Karpas-422 (cell line): ENCODE results near the gene CTIF. TPM values are rescaled to one million over a fixed set of nuclear protein-coding genes. Genes with fewer than 3 reads are reported as not detected.
A peak's percentile ranks its signal among the peaks of the same experiment; 100 is the strongest.

ENCODE experiments used
- DNase-seq: peaks from one replicate; pipeline ENCODE4 v3.0.0-alpha.2; 2015
- H2AFZ ChIP-seq: fragments of 200-600 bp; sonication (generic); 2 replicates; pipeline ENCODE4 v1.6.1; 2014; ENCODE audit warnings: antibody characterized with exemption, low read length, mixed read lengths
- H3K27ac ChIP-seq: fragments of 200-600 bp; sonication (generic); 2 replicates; pipeline ENCODE4 v1.5.1; 2014; ENCODE audit warnings: mild to moderate bottlenecking, low read length, moderate library complexity
- H3K27me3 ChIP-seq: fragments of 200-600 bp; sonication (generic); 2 replicates; pipeline ENCODE4 v1.6.1; 2014; ENCODE audit warnings: low read length, mixed read lengths
- H3K36me3 ChIP-seq: fragments of 200-600 bp; sonication (generic); 2 replicates; pipeline ENCODE4 v1.6.1; 2014; ENCODE audit warnings: low read length, mixed read lengths; ENCODE audit not compliant: insufficient read depth
- H3K4me1 ChIP-seq: fragments of 200-600 bp; sonication (generic); 2 replicates; pipeline ENCODE4 v1.6.1; 2014; ENCODE audit warnings: mild to moderate bottlenecking, low read length, mixed read lengths
- H3K4me2 ChIP-seq: fragments of 200-600 bp; sonication (generic); 2 replicates; pipeline ENCODE4 v1.6.1; 2014; ENCODE audit warnings: low read length, low read depth, mild to moderate bottlenecking; ENCODE audit not compliant: poor library complexity, severe bottlenecking
- H3K4me3 ChIP-seq: fragments of 200-600 bp; sonication (generic); 2 replicates; pipeline ENCODE4 v1.5.1; 2014; ENCODE audit warnings: mild to moderate bottlenecking, antibody characterized with exemption, low read length, mixed read lengths
- H3K79me2 ChIP-seq: fragments of 200-600 bp; sonication (generic); 2 replicates; pipeline ENCODE4 v1.6.1; 2014; ENCODE audit warnings: mild to moderate bottlenecking, low read length, mixed read lengths
- H3K9ac ChIP-seq: fragments of 200-600 bp; sonication (generic); 2 replicates; pipeline ENCODE4 v1.6.0; 2014; ENCODE audit warnings: low read length
- H3K9me2 ChIP-seq: fragments of 200-600 bp; sonication (generic), shearing (Covaris generic); replicated peaks from 2 replicates; pipeline ENCODE4 v1.6.0; 2014; ENCODE audit warnings: mild to moderate bottlenecking, low read length, moderate library complexity; ENCODE audit not compliant: insufficient read depth
- H3K9me3 ChIP-seq: fragments of 300-700, 200-600 bp; sonication (generic); 2 replicates; pipeline ENCODE4 v1.6.1; 2014; ENCODE audit warnings: low read length, mixed read lengths
- H4K20me1 ChIP-seq: fragments of 200-600 bp; sonication (generic); 2 replicates; pipeline ENCODE4 v1.6.1; 2014; ENCODE audit warnings: mild to moderate bottlenecking, antibody characterized with exemption, low read length, low read depth; ENCODE audit not compliant: insufficient read depth
- total RNA-seq: library from RNA; depleted of rRNA; stranded (reverse); fragments of >200 nt; shearing (Covaris generic); gene quantifications from 2 replicates; pipeline ENCODE4 v1.2.3, GENCODE V29; 2014; ENCODE audit warnings: low replicate concordance

CTIF gene
- total RNA-seq, 1 experiment from 2014 or later, result 0.60 TPM

GRCh38 chr18:48862678-48863270 is 323.9 kb downstream of the CTIF start:
- no peaks in the 10 kb centered on the region for H3K9me2 ChIP-seq
- H3K4me3 ChIP-seq, result no peak overlapping the region

GRCh38 chr18:48863432-48864065 is 324.7 kb downstream of the CTIF start:
- H2AFZ ChIP-seq, result no peak overlapping the region
- H3K36me3 ChIP-seq, result no peaks in the 10 kb centered on the region
- no peaks in the 10 kb centered on the region for H3K27me3 ChIP-seq

More at GRCh38 chr18:48862678-48863270, 323.9 kb downstream of the CTIF start:
- DNase-seq, result no peak
- Histone ChIP-seq H3K4me1 (no peaks in the 10 kb centered on the region), H3K9me3 (no peaks in the 10 kb centered on the region), H3K79me2 (no peaks in the 10 kb centered on the region), H3K9ac (no peak overlapping the region), H2AFZ (no peak overlapping the region), H3K27me3 (no peaks in the 10 kb centered on the region), H3K27ac (no peak overlapping the region), H3K4me2 (no peak overlapping the region), H4K20me1 (no peaks in the 10 kb centered on the region), H3K36me3 (no peaks in the 10 kb centered on the region)

GRCh38 chr18:48864876-48865275 is 326.0 kb downstream of the CTIF start:
- no peak for DNase-seq
- H4K20me1 ChIP-seq, result no peaks in the 10 kb centered on the region
- H2AFZ ChIP-seq, result no peak overlapping the region
- H3K4me1 ChIP-seq, result peaks cover 8% of the 10 kb centered on the region
- H3K36me3 ChIP-seq, result no peaks in the 10 kb centered on the region
- no peak overlapping the region for H3K4me2 ChIP-seq
- no peak overlapping the region for H3K4me3 ChIP-seq
- H3K27me3 ChIP-seq, result no peaks in the 10 kb centered on the region
- no peak overlapping the region for H3K27ac ChIP-seq
- H3K9me3 ChIP-seq, result no peaks in the 10 kb centered on the region
- no peaks in the 10 kb centered on the region for H3K79me2 ChIP-seq
- H3K9ac ChIP-seq, result no peak overlapping the region
- no peaks in the 10 kb centered on the region for H3K9me2 ChIP-seq

More at GRCh38 chr18:48863432-48864065, 324.7 kb downstream of the CTIF start:
- no peaks in the 10 kb centered on the region for H3K9me3 ChIP-seq
- no peak for DNase-seq
- no peak overlapping the region for H3K27ac ChIP-seq
- H3K4me3 ChIP-seq, result no peak overlapping the region
- H3K9me2 ChIP-seq, result no peaks in the 10 kb centered on the region
- H3K4me1 ChIP-seq, result peaks cover 2% of the 10 kb centered on the region
- no peak overlapping the region for H3K4me2 ChIP-seq
- no peak overlapping the region for H3K9ac ChIP-seq
- no peaks in the 10 kb centered on the region for H4K20me1 ChIP-seq
- no peaks in the 10 kb centered on the region for H3K79me2 ChIP-seq

GRCh38 chr18:48866028-48866733 is 327.4 kb downstream of the CTIF start:
- Histone ChIP-seq H3K27ac (no peak overlapping the region), H3K4me2 (no peak overlapping the region), H3K9ac (no peak overlapping the region), H3K79me2 (no peaks in the 10 kb centered on the region), H3K4me3 (no peak overlapping the region), H4K20me1 (no peaks in the 10 kb centered on the region), H2AFZ (no peak overlapping the region), H3K9me2 (no peaks in the 10 kb centered on the region), H3K9me3 (no peaks in the 10 kb centered on the region), H3K27me3 (no peaks in the 10 kb centered on the region), H3K36me3 (no peaks in the 10 kb centered on the region), H3K4me1 (peaks cover 8% of the 10 kb centered on the region)
- no peak for DNase-seq

GRCh38 chr18:48866856-48867255 is 328.0 kb downstream of the CTIF start:
- H3K4me3 ChIP-seq, result no peak overlapping the region
- no peak overlapping the region for H3K27ac ChIP-seq
- no peaks in the 10 kb centered on the region for H3K36me3 ChIP-seq
- H3K9me2 ChIP-seq, result no peaks in the 10 kb centered on the region
- H4K20me1 ChIP-seq, result no peaks in the 10 kb centered on the region
- no peaks in the 10 kb centered on the region for H3K79me2 ChIP-seq
- no peak overlapping the region for H3K4me2 ChIP-seq
- peaks cover 8% of the 10 kb centered on the region for H3K4me1 ChIP-seq
- H2AFZ ChIP-seq, result no peak overlapping the region
- H3K27me3 ChIP-seq, result no peaks in the 10 kb centered on the region
- H3K9ac ChIP-seq, result no peak overlapping the region
- DNase-seq, result no peak
- no peaks in the 10 kb centered on the region for H3K9me3 ChIP-seq

DNA sequence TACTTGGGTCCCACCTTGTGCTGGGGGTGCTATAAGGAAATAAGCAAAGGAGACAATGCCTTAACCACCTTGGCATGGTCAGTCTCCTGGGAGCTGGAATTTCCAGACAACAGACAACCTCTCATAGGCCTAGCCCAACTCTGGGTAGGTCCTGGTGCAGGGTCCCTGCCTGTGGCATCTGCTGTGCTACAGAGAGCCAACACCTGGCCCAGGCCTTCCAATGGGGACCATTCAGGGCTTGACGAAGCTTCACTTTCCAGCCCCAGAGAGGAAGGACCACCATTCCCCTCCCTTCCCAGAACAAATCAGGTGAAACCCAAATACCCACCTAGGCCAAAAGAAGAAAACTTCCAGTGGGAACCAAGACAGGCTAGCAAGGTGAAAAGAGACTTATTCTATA is 329.1 kb downstream of the CTIF start:
- no peaks in the 10 kb centered on the region for H3K9me2 ChIP-seq
- no peak overlapping the region for H2AFZ ChIP-seq
- H3K36me3 ChIP-seq, result no peaks in the 10 kb centered on the region
- no peaks in the 10 kb centered on the region for H4K20me1 ChIP-seq
- no peaks in the 10 kb centered on the region for H3K27me3 ChIP-seq
- peaks cover 8% of the 10 kb centered on the region for H3K4me1 ChIP-seq
- H3K4me3 ChIP-seq, result no peak overlapping the region
- H3K9me3 ChIP-seq, result no peaks in the 10 kb centered on the region
- no peak overlapping the region for H3K4me2 ChIP-seq
- H3K79me2 ChIP-seq, result no peaks in the 10 kb centered on the region
- no peak overlapping the region for H3K27ac ChIP-seq
- H3K9ac ChIP-seq, result no peak overlapping the region
- no peak for DNase-seq

- peak; percentile 69 for DNase-seq
- H3K27me3 ChIP-seq, result no peaks in the 10 kb centered on the region
- H4K20me1 ChIP-seq, result no peaks in the 10 kb centered on the region
- H3K4me3 ChIP-seq, result no peak overlapping the region
- peaks cover 8% of the 10 kb centered on the region for H3K4me1 ChIP-seq
- no peak overlapping the region; the same call in 1 of the 2 replicates for H2AFZ ChIP-seq
- no peak overlapping the region for H3K9ac ChIP-seq
- H3K9me2 ChIP-seq, result no peaks in the 10 kb centered on the region
- no peak overlapping the region for H3K27ac ChIP-seq
- no peaks in the 10 kb centered on the region for H3K9me3 ChIP-seq
- no peaks in the 10 kb centered on the region for H3K36me3 ChIP-seq
- H3K79me2 ChIP-seq, result no peaks in the 10 kb centered on the region
- no peak overlapping the region for H3K4me2 ChIP-seq
These were observed 329.9 kb downstream of the CTIF start for GRCh38 chr18:48868468-48869466.
